SIG-M5 treated with dmso at 0.1 percent for 504 hours (cell line): ENCODE measurements around the gene RPS15.
"Not testable (repeated sequence)": the region's sequence is repeated elsewhere in the genome, so short reads cannot be mapped to it uniquely, and the experiment has no call there.

Experiments
- DNase-seq: peaks from one replicate; lab custom pipeline; 2025; ENCODE audit not compliant: unreplicated experiment; lab: John Stamatoyannopoulos, UW

The RPS15 gene

GRCh38 chr19:1433119-1434039 lies 4.8 kb upstream of the RPS15 start:
- no peak for DNase-seq

- DNase-seq: no peak
Measured at GRCh38 chr19:1434040-1434366, 4.2 kb upstream of the RPS15 start.

- no peak for DNase-seq
Measured at GRCh38 chr19:1434577-1435060, 3.6 kb upstream of the RPS15 start.

DNA sequence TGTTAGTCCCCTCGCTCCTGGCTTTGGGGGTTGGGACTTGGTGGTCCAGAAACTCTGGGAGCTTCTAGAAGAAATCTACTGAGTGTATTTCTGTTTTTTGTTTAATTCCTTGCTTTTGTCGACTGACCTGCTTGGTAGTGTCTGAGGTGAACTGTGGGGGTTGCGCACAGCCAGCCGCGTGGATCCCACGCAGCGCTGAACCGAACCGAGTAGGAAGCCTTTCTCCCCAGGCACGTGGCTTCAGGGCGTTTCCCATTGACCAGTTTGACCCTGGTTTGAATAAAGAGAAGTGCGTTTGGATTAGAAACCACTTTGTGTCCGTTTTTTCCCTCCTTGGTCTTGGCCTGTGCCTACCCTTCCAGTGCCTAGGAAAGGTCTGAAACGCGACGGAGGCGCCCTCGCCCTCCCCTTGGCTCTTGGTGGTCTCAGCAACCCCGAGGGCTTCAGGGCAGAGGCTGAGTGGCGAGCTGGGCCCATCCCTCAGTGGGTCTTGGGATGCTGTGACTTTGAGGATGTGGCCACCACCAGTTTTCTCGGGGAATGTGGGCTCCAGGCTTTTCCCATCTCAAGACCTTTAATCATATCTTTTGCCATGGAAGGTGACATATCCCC lies 2.7 kb upstream of the RPS15 start:
- no peak for DNase-seq

GRCh38 chr19:1437609-1438008 lies 587 bp upstream of the RPS15 start:
- no peak for DNase-seq

GRCh38 chr19:1438933-1439354 lies 748 bp downstream of the RPS15 start:
- no peak for DNase-seq

- not testable (repeated sequence) for DNase-seq
Measured at GRCh38 chr19:1439525-1440417, 1.6 kb downstream of the RPS15 start.

DNA sequence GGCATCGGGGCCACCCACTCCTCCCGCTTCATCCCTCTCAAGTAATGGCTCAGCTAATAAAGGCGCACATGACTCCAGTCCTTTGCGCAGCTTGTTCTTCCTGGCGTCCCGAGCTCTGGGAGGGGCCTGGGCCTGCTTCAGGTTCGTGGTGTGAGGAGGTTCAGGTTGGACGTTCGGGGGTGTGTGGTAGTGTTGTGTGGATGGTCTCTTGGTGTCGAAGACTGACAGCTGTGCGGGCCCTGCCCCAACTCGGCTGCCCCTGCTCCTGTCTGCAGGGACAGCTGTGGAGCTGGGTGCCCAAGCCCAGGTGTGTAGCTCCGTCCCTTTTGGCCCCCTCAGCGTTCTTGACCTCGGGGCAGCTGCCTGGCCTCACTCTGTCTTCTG lies 2.2 kb downstream of the RPS15 start:
- no peak for DNase-seq

DNA sequence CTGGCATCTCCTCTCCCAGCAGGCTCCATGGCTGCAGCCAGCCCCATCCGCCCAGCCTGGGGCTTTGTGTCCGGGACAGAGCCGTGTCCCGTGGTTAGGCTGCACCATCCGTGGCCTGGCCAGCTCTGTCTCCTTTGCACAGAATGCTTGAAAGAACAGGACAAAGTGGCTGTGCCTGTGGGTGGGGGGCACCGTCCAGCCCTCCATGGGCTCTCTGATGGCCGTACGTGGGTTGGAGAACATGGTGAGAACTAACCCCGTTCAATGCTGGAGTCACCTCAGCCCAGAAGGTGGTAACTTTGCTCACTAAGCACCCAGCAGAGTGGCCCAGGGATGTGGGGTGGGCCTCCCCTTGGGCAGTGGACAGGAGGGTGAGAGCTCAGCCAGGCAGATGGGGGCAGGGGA lies 2.8 kb downstream of the RPS15 start:
- no peak for DNase-seq

DNA sequence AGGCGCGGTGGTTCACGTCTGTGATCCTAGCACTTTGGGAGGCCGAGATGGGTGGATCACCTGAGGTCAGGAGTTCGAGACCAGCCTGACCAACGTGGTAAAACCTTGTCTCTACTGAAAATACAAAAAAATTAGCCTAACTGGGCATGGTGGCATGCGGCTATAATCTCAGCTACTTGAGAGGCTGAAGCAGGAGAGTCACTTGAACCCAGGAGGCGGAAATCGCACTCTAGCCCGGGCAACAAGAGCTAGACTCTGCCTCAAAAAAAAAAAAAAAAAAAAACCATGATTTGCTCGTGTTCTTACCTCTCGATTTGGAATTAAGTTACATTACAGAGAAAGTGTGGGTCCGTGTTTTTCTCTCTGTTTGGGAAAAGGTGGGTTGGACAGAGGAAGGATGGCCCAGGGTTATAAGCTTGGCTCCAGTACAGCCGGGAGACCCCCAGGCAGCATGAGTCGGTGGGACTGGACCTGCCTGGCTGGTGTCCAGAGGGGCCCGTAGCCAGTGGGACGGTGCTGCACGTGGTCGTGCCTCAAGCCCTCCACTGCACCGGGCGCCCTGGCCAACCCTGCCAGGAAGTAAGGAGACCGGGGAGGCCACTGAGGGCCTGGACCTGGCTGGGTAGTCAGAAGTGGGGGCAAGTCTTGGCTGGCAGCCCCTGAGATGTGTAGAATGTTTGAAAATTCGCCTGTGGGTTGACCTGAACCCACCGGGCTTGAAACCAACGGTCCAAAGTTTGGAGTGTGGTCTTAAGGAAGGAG lies 3.7 kb downstream of the RPS15 start:
- no peak for DNase-seq

DNA sequence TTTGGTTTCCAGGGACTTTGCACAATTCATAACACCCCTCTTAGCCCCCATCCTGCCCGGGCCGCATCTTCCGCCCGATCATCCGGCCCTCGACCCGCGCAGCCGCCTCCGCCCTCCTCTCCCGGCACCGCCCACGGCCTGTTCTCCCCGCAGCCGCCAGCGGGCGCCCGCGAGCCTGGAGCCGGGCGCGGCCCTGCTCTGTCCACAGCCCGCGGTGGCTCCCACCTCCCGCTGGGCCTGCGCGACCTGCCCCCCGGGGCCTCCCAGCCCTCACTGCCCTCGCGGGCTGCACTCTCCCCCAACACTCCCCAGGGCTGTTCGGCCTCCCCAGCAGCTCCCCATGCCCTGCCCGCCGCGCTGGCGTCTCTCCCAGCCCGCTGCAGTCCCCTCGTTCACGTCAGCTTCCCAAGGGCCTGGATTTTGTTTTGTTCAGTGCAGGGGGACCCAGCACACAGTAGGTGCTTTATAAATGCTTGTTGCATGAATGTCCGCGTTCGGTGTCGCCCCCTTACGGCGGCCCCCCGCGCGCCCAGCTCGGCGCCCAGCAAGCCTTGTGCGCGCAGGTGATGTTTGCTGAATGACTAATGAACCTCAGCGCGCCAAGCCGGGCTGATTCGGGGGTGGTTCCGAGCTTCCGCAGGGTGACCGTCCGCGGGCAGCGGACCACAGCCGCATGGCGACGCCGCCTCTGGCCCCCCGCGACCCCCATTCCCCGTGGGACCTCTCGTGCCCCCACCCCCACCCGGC lies 7.2 kb downstream of the RPS15 start:
- peak; percentile 45 for DNase-seq

DNA sequence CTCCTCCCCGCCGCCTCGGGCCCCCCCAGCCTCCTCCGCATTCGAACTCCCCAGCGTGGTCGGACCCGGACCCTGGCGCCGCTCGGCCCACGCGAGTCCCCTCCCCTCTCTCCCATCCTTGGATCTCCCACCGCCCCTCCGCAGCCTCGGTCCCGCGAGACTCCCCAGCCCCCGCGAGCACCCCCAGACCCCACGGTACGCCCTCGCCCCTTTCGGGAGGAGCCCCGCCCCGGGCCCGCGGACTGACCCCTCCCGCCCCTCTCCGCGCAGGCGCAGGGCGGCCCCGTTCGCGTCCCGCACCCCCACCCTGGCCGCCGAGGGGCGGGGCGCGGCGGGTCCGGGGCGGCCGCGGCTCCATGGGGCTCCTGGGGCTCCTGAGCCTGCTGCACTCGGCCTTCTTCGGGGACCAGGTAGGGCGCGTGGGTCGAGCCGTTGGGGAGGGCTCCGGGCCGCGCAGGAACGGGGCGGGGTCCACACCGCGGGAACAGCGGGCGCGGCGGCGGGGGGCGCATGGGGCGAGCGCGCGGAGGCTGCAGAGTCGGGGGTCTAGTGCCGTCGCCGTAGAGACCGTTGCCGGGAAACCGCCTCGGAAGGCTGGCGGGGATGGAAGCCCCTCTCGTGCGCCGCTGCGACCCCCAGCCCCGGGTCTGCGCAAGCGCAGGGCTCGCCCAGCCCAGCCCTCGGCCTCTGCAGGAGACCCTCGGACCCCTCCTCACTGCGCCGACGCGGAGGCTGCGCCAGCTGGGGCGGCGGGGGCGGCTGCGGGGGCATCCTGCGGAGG lies 7.9 kb downstream of the RPS15 start:
- no peak for DNase-seq

GRCh38 chr19:1446713-1447481 lies 8.7 kb downstream of the RPS15 start:
- no peak for DNase-seq

- DNase-seq: no peak
Measured at GRCh38 chr19:1447504-1447903, 9.3 kb downstream of the RPS15 start.

DNA sequence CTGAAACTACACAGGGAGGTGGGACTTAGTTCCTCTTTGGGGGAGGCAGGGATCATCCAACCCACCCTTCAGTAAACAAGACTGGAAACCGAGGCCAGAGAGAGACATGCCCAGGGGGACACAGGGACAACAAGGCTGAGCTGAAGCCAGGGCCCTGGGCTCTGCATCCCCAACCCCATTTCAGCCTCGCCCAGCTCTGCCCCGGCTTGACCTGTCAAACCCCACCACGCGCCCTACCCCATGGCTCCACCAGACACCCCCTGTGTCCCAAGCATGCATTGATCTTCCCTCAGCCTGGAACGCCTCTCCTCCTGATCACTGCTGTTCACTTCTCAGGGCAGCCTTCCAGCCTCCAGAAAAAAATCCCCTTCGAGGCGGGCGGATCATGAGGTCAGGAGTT lies 9.7 kb downstream of the RPS15 start:
- no peak for DNase-seq

- no peak for DNase-seq
Measured at GRCh38 chr19:1449467-1450442, 11.6 kb downstream of the RPS15 start, which contains the start of gene APC2. APC2 (plus strand) TSS chr19:1450121; CDS start chr19:1453002, 2,881 bp downstream.
